ENCODE data around the gene CLCA2.

DNA sequence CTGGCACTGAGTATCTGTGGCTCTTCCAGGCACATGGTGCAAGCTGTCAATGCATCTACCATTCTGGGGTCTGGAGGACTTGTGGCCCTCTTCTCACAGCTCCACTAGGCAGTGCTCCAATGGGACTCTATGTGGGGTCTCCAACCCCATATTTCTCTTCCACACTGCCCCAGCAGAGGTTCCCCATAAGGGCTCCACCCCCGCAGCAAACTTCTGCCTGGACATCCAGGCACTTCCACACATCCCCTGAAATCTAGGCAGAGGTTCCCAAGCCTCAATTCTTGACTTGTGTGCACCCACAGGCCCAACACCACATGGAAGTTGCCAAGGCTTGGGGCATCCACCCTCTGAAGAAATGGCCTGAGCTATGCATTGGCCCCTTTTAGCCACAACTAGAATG lies 46.6 kb upstream of the CLCA2 start:
- TF ChIP-seq, protein P1, sequence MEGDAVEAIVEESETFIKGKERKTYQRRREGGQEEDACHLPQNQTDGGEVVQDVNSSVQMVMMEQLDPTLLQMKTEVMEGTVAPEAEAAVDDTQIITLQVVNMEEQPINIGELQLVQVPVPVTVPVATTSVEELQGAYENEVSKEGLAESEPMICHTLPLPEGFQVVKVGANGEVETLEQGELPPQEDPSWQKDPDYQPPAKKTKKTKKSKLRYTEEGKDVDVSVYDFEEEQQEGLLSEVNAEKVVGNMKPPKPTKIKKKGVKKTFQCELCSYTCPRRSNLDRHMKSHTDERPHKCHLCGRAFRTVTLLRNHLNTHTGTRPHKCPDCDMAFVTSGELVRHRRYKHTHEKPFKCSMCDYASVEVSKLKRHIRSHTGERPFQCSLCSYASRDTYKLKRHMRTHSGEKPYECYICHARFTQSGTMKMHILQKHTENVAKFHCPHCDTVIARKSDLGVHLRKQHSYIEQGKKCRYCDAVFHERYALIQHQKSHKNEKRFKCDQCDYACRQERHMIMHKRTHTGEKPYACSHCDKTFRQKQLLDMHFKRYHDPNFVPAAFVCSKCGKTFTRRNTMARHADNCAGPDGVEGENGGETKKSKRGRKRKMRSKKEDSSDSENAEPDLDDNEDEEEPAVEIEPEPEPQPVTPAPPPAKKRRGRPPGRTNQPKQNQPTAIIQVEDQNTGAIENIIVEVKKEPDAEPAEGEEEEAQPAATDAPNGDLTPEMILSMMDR (IDR thresholded peaks at IDR 0.05; ENCODE audit: poor library complexity, severe bottlenecking): no peak
- TF ChIP-seq EP300 (conservative IDR thresholded peaks at IDR 0.05; ENCODE audit: poor library complexity, severe bottlenecking): no peak
- no peak for TF ChIP-seq EZH2 (IDR thresholded peaks at IDR 0.05; ENCODE audit: borderline replicate concordance, insufficient read depth, low read length, poor library complexity, severe bottlenecking)
- TF ChIP-seq POLR2AphosphoS5 (IDR thresholded peaks at IDR 0.05): no peak
- TF ChIP-seq, protein P2, sequence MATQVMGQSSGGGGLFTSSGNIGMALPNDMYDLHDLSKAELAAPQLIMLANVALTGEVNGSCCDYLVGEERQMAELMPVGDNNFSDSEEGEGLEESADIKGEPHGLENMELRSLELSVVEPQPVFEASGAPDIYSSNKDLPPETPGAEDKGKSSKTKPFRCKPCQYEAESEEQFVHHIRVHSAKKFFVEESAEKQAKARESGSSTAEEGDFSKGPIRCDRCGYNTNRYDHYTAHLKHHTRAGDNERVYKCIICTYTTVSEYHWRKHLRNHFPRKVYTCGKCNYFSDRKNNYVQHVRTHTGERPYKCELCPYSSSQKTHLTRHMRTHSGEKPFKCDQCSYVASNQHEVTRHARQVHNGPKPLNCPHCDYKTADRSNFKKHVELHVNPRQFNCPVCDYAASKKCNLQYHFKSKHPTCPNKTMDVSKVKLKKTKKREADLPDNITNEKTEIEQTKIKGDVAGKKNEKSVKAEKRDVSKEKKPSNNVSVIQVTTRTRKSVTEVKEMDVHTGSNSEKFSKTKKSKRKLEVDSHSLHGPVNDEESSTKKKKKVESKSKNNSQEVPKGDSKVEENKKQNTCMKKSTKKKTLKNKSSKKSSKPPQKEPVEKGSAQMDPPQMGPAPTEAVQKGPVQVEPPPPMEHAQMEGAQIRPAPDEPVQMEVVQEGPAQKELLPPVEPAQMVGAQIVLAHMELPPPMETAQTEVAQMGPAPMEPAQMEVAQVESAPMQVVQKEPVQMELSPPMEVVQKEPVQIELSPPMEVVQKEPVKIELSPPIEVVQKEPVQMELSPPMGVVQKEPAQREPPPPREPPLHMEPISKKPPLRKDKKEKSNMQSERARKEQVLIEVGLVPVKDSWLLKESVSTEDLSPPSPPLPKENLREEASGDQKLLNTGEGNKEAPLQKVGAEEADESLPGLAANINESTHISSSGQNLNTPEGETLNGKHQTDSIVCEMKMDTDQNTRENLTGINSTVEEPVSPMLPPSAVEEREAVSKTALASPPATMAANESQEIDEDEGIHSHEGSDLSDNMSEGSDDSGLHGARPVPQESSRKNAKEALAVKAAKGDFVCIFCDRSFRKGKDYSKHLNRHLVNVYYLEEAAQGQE (IDR thresholded peaks at IDR 0.05; ENCODE audit: borderline replicate concordance): no peak

Data from neural cell (in vitro differentiated cells).